GM19395 (cell line): ENCODE results near the gene MTHFSD.

Source experiments
- ATAC-seq: cut with Tn5 transposase; IDR thresholded peaks from one replicate; pipeline ENCODE4 v1.9.1; 2021; ENCODE audit warnings: mild to moderate bottlenecking, moderate library complexity; ENCODE audit not compliant: unreplicated experiment

Gene MTHFSD

DNA sequence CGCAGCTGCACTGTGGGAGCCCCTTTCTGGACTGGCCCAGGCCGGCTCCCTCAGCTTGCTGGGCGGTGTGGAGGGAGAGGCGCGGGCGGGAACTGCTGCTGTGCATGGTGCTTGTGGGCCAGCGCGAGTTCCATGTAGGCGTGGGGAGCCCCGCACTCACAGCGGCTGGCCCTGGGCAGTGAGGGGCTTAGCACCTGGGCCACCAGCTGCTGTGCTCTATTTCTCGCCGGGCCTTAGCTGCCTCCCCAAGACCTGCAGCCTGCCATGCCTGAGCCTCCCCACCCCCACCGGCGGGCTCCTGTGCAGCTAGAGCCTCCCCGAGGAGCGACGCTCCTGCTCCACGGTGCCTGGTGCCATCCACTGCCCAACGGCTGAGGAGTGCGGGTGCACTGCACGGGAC is 1.7 kb downstream of the MTHFSD start:
- no peak for ATAC-seq

DNA sequence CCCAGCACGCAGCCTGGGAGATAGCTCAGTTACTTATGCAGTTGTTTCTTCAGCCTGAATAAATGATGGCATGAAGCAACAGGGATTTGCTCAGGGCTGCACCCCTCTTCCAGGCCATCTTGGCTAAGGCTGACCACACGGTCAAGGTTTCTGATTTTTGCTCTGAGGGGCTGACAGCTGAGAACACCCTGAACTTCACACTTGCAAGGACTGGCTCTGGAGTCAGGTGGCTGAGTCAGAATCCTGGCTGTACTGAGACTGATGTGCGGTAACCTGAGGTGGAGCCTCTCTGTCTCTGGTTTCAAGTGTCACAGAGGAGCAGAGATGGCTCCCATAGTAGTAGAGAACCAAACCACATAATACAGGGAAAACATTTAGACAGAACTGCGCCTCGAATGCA is 4.8 kb downstream of the MTHFSD start:
- ATAC-seq: no peak

DNA sequence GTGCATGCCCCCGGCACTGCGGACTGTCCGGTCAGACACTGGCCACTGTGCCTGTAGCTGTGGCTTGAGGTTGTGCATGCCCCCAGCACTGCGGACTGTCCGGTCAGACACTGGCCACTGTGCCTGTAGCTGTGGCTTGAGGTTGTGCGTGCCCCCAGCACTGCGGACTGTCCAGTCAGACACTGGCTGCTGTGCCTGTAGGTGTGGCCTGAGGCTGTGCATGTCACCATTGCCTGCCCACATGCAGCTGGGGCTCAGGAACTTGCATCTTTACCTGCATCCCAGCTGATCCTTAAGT is 5.2 kb downstream of the MTHFSD start:
- ATAC-seq: no peak

DNA sequence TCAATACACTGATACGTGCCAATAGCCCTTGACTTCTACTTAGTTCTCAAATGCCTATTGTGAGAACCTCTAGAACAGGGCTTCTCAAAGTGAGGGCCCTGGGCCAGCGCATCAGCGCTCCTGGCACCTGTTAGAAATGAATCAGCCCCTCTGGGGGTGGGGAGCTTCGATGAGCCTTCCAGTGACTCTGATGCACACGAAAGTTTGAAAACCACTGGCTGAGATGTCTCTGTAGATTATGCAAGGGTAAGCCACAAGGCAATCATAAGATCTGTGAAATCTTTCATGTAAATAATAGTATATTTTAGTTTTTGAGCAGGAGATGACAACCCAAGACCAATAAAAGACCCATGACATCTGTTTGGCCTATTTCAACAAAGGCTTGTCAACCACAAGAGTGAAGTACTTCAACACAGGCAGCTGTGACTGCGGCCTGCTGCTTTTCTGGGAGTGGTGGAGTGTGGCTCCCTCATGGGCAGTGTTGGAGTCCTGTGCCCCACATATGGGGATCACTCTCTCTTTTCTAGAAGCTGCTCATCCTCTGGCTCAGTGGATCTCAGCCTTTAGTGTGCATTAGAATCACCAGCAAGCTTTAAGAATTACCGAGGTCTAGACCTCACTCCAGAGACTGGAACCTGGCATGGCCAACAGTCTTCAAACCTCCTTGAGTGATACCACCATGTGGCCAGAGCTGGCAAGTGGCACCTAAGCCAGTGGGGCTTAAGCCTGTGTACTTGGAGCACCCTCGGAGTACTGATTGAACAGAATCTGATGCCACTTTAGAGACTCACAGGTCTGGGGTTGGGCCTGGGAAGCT is 5.8 kb downstream of the MTHFSD start:
- ATAC-seq: no peak

DNA sequence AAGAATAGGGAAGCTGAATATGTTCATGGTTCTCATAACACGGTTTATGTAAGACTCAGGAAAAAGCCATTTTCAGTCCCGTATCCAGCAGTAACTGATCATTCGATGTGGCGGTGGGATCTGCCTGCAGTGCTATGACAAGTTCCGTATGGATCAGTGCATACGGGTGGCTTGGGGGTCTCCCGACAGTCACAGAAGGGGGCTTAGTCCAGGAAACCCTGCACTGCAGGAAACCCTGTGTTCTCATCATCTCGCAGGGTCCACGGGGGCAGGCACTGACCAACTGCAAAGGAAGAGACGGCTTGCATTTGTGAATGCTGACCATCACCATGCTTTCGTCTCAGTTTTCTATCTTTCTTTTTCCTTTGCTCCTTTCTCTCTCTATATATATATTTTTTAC is 7.7 kb downstream of the MTHFSD start:
- no peak for ATAC-seq

DNA sequence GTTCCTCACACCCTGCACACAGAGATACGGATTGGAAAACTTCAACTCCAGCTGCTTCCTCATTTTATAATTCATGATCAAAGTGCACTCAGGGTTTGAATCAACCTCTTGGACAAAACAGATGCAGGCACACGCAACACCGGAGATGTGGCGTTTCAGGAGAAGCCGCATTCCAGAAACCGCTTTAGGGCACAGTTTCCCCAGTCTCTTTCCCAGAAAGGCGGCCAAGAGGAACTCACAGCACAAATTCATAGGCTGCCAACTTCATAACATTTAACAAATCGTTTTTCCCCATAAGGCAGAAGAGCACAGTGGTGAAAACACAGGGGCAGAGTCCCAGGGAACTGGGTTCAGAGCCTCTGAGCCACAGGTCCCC is 8.4 kb downstream of the MTHFSD start:
- no peak for ATAC-seq

DNA sequence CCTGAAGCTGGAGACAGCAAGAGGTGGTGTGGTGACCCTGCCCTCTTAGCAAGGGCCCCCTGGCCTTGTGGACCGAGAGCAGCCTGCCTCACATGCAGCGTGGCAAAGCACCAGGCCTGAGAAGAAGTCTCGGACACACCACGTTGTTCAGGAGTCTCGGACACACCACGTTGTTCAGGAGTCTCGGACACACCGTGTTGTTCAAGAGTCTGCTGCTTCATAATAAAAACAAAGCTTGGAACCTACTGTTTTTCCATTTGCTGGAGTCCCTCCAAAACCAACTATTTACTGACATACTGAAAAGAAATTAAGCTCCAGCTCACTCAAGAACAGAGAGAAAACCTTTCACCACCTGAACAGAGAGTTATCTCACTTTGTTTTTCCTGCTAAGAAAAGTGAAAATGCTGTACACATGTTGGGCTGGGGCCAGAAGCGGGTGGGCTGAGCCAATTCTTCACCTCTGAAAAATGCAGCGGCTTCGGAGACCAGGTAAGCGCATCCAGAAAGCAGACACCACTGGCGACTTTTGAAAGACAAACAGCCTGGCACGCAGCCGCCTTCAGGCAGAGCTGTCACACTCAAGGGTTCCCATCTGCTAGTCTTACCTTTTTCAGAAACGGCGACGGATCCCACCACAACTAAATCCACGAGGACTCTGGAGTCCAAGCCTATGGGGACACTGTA is 8.9 kb downstream of the MTHFSD start:
- ATAC-seq: no peak

DNA sequence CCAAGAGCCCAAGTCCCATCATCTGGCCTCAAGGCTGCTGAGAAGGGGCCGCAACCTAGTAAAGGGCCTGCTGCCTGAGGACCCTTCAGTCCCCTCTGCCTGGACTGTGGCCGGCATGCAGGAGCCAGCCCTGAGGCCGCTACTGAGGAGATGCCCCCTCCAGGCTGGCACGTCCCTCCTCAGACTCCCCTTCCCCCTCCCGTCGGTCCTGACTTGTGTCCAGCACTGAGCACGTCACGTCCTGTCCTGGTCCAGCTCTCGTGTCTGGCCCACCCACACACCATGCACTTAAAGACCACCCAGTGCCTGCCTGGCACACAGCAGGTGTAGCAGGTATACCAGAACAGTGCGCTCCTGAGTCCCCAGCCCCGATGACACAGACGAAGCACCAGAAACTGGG is 9.6 kb downstream of the MTHFSD start:
- ATAC-seq: no peak

DNA sequence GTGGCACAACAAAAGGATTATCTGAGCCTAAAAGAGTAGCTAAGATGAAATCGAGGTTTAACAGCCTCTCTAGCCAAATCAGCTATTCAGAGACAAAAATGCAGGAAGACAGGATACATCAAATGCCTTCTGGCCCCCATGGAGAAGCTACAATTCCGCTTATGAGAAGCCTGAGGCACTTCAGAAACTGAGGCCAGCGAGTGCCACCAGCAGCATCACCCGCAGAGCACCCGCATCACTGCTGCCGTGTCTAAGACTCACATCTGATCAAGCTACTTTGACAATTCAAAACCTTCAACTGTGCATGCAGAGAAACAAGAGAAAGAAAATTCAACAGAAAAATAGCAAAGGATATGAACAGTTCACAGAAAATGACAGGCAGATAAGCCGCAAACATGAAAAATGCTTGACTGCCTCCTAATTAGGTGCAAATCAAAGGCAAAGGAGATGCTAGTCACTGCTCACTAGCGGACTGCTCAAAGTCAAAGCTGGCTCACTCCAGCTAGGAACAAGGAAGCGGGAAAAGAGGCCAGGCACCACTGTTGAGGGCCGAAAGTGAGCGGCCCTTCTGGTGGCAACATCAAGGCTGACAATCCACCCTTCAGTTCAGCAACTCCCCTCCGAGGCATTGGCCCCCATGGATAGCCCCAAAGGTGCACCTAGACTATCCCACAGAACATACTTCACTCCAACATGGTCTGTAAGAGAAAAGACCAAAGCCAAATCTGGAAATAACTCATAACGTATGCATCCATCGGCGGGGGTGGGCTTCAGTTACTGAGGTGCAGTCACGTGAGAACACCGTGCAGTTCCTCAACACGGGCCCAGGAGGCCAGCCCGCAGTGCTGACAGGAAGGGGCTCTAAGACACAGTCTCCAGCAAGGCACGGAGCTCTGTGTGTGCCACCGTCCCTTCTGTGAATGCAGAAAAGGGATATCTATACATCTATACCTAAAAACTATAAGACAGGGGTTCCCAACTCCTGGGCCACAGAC is 12.0 kb downstream of the MTHFSD start:
- no peak for ATAC-seq

DNA sequence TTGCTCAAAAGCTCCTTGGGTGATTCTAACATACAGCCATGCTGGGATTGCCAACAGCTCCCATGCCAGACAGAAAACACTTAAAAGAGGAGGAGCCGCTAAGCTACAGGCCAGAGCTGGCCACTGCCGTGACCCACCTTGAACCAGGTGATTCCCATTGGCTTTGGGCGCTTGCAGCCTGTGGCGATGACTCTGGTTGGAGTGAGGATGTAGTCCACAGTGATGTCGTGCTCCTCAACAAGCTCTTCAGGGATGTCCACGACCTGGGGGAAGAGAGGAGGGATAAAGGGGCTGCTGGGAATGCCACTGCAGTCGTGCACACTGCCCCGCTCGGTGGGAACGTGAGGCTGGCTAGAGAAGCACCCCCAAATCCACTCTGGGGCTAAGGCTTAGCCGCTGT is 13.5 kb downstream of the MTHFSD start:
- no peak for ATAC-seq

DNA sequence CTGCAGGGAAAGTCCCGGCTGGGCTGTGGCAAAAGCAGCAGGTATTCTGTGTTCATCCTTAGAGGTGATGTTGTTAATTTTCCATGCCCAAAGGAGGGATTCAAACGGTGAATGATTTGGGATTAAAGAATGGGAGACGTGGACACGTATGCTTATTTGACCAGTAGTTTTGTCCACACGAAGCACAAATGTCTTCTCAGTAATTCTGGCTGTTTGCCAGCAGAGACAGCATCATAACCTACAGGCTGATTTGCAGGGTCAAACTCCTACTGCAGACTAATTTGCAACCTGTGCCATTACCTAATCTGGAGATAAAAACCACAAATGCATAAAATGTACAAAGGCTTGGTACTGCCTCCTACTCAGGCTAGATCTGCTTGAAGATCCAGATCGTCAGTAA is 14.1 kb downstream of the MTHFSD start:
- ATAC-seq: no peak

DNA sequence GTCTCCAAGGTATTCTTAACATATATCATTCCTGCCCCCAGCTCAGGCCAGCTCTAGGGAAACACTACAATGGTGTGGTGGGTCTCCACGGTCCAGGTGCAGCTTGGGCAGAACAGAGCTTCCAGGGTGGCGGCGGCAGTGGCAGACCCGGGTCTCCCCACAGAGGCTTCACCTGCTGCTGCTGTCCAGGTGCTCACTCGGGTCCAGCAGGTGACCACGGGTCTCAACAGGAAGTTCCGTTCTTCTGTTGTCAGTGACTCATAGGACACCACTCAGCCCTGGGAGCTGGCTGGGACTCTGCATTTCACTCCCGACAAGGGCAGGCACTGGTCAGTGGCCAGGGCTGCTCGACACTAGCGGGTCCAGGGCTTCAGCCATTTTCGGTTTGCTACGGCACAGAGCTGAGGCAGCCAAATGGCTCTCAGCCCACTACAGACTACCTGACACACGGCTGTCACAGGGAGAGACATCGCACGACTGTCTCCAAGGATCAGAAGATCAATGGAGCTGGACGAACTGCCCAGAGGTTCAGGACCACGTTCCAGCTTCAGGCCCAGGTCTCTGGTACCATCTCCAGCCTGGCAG is 16.7 kb downstream of the MTHFSD start:
- ATAC-seq: no peak

DNA sequence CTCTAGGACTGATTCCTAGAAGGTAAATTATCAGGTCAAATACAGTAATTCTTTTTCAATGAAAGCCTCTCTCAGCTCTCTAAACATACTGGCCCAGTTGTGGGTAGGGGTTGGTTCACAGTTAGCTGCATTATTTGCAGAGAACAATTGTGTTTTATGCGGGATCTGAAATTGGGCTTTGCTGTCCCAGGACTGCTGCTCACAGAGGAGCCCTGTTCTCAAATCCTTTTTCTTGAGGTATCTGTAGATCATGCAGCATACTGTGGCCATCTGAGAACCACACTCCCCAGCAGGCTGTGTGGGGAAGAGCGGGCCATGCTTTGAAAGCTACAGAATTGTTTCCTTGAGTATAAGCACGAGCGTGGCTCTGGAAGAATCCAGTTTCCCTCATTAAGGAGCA is 17.5 kb downstream of the MTHFSD start:
- ATAC-seq: no peak

DNA sequence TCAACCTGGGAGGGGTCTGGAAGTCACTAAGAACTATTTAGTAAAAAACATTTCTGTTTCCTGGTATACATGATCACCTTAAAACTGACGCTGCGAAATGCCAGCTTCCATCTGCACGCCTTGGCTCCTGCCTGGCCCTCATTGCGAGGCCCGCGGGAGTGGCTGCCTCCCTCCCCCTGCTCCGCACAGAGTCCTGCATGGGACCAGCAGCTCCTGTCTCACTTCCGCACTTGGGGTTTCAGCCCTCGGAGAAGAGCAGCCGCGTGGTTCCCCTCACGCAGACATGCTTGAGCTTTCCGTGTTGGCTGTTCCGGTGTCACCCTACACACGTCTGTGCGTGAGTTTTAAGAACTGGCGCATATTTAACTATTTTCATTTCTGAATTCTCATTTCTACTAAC is 18.4 kb downstream of the MTHFSD start:
- no peak for ATAC-seq

DNA sequence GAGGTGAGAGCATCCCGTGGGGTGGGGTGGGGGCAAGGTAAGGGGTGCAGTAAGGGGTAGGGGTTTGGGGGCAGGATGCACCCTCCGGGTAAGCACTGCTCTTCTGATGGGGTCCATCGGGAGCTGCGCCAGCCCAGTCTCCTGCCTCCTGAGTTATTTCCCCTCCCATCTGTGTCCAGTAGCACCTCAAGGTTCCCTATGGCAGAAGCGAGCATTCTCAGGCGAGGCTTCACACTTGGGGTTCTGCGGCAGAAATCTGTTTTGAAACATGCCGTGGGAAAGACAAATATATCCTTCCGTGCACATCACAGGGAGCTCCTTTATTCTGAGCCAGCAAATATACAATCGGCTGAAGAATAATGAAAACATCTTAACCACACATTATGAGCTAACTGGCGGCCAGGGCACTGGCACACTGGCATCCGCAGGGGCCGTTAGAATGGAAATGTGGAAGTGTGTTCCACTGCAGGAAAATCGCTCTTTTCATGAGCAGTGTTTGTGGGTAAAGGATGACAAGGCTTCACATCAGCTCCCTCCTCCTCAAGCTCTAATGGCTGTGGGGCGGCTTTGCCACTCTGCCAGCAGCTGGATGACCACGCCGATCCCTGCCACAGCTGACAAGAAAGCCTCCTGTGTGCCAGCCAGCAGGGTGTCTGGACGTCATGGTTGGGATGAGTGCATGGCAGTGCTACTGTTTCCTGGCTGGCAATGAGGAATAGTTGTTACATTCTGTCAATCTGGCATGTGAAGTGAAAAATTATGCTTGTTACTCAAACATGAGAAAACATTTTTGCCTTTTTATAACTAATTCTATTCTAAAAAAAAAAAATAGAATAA is 20.0 kb downstream of the MTHFSD start:
- no peak for ATAC-seq

DNA sequence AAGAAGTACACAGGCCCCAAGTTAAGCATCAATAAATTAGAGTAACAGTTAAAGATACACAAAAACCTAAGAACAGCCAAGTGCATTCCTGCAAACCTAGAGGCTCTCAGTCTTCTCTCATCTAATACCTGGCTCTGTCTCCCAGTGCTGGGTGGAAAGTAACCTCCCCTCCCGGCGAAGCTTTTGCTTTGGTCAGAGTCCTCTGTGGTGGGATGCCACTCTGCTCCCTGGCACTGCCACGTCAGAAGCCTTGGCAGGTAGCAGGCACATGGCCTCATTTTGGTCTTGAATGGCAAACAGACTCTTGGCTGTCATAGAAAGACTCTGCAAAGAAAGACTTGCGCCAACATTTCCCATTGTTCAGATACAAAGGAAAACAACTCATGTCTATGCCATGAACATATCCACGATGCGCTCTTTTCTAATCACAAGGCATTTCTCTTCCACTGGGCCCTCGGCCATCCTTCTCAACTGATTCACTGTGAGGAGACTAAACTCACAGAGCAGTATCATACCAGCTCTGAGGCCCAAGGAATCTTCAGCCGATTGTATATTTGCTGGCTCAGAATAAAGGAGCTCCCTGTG is 21.2 kb downstream of the MTHFSD start:
- ATAC-seq: no peak

DNA sequence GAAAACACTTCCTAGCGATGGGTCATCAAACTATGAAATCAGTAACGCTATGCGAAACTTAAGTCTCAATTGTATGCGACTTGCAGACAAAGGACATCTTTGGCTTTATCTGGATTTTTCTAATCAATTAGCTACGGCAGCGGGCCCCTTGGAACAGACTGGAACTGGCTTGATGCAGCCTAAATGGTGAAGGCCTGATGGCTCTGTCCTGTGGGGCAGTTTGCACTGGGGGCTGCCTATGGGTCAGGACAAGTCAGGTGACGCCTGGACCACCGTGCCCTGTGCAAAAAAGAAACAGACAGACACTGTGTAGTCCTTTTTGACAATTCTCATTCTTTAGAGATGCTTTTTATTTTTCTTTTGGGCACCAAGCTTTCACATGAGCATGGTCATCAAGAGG is 22.0 kb downstream of the MTHFSD start:
- no peak for ATAC-seq

DNA sequence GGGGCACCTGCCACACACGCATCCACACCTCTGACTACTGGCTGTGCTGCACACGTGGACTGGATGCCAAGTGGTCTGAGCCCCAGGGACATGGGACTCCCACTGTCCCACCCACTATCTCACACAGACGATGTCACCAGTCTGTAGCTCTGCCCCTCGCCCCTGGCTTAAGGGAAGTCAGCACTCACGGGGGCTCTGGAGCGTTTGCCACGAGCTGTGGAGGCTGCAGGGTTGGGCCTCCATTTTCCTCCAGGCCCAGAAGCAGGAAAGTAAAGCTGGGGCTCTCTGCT is 22.6 kb downstream of the MTHFSD start:
- no peak for ATAC-seq

DNA sequence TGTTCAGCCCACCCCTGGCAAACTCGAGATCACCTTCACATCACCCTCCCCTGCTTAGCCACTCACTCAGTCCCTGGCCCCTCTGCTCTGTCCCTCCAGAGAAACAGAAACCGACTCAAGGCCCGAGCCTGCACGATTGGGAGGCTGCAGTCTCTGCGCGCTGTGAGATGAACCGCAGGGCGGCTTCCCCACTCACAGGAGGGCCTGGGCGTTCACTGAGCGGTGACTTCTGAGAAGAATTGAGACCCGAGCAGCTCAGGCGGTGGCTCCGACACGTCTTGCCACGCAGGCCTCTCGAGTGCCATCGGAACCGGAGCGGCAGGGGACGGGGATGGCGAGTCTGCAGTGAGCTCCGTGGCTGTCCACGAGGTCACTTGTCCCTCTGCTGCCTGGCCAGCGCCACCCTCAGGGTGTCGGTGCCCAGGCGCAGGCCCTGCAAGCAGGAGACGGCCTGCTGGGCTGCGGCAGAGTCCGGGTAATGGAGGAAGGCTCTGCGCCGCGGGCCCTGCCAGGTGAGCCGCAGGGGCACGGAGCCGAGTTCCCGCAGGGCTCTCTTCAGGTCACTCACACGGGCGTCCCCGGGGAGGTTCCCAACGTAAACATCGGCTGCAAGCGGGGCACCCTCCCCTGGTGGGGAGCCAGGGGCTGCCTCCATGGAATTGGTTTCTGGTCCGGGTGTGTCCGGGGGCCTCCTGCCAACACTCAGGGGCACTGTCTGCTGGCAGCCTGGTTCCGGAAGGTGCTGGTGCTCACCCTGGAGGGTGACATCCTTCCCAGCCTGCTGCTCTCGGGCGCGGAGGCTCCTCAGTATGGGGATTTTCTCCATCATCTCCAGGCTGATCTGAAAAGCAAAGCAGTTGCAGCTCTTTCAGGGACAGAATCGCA is 23.2 kb downstream of the MTHFSD start:
- ATAC-seq: no peak
